H1 (cell line): ENCODE measurements around the gene FRRS1. TPM values are rescaled to one million over a fixed set of nuclear protein-coding genes. Genes with fewer than 3 reads are reported as not detected.

ENCODE experiments used
- CTCF ChIA-PET: fragments of 300-600 bp; sonication (Branson Sonifier 250); formaldehyde crosslinking; loops from one replicate; lab custom pipeline; 2021; ENCODE audit not compliant: partially characterized antibody; lab: Charles Lee
- POLR2A ChIA-PET: fragments of 300-600 bp; sonication (Branson Sonifier 250); formaldehyde crosslinking; loops from one replicate; lab custom pipeline; 2021; ENCODE audit warnings: inconsistent platforms; ENCODE audit not compliant: partially characterized antibody; lab: Charles Lee
- DNase-seq, 2 experiments: peaks; one replicate each; pipeline versions ENCODE4 v3.0.0 to v3.0.0-alpha.2; 2010 to 2022; ENCODE audit warnings: low spot score in 2 of 2, low read depth in 1 of 2, mixed read lengths in 1 of 2
- FAIRE-seq: peaks from 2 replicates; lab custom pipeline; 2011; peaks lifted over from hg19 to GRCh38; lab: Jason Lieb, UNC
- H2AFZ ChIP-seq: 2 replicates; pipeline ENCODE4 v1.8.1; 2012; ENCODE audit warnings: low read length, inconsistent platforms
- H2AK5ac ChIP-seq: 2 replicates; pipeline ENCODE4 v1.6.1; 2013; ENCODE audit warnings: low read depth, low read length
- H2BK120ac ChIP-seq: replicated peaks from 2 replicates; pipeline ENCODE3; 2013; ENCODE audit warnings: low read depth, low read length, inconsistent platforms
- H2BK12ac ChIP-seq: 2 replicates; pipeline ENCODE4 v1.6.1; 2013; ENCODE audit warnings: low read depth, low read length
- H2BK15ac ChIP-seq: 2 replicates; pipeline ENCODE4 v1.6.1; 2013; ENCODE audit warnings: low read length
- H2BK20ac ChIP-seq: 2 replicates; pipeline ENCODE4 v1.6.1; 2013; ENCODE audit warnings: low read length
- H2BK5ac ChIP-seq: 2 replicates; pipeline ENCODE4 v1.6.1; 2013; ENCODE audit warnings: low read depth, low read length
- H3K14ac ChIP-seq: 2 replicates; pipeline ENCODE4 v1.6.1; 2013; ENCODE audit warnings: inconsistent platforms; ENCODE audit not compliant: insufficient read length
- H3K18ac ChIP-seq: 2 replicates; pipeline ENCODE4 v1.6.1; 2013; ENCODE audit warnings: low read length; ENCODE audit errors: extremely low read depth
- H3K23ac ChIP-seq: 2 replicates; pipeline ENCODE4 v1.6.1; 2013; ENCODE audit warnings: inconsistent platforms; ENCODE audit not compliant: insufficient read length
- H3K23me2 ChIP-seq: 2 replicates; pipeline ENCODE4 v1.6.1; 2013; ENCODE audit warnings: low read depth, low read length
- H3K27ac ChIP-seq: 2 replicates; pipeline ENCODE4 v1.6.1; 2011; ENCODE audit warnings: low read depth, low read length, inconsistent platforms
- H3K27me3 ChIP-seq, 4 experiments: replicated peaks in 1 of 4; 1 replicate in 1 of 4; 2 replicates in 3 of 4; pipeline versions ENCODE4 v1.6.1 to v1.8.1; 2011 to 2013; ENCODE audit warnings: low read length in 3 of 4, mild to moderate bottlenecking in 3 of 4, inconsistent platforms in 2 of 4, mixed read lengths in 2 of 4, moderate library complexity in 1 of 4; ENCODE audit not compliant: control insufficient read depth in 3 of 4, insufficient read depth in 3 of 4; ENCODE audit errors: extremely low read depth in 1 of 4
- H3K36me3 ChIP-seq, 4 experiments: 2 replicates each; pipeline versions ENCODE4 v1.6.1 to v1.8.1; 2011 to 2013; ENCODE audit warnings: mild to moderate bottlenecking in 4 of 4, low read length in 3 of 4, moderate library complexity in 2 of 4, control low read depth in 1 of 4, inconsistent platforms in 1 of 4; ENCODE audit not compliant: insufficient read depth in 4 of 4, control insufficient read depth in 2 of 4
- H3K4ac ChIP-seq: replicated peaks from 2 replicates; pipeline ENCODE3; 2013; ENCODE audit warnings: low read length, low read depth, mixed read lengths, inconsistent platforms; ENCODE audit not compliant: insufficient read length
- H3K4me1 ChIP-seq, 4 experiments: replicated peaks in 1 of 4; 1 replicate in 1 of 4; 2 replicates in 3 of 4; pipeline versions ENCODE4 v1.6.1 to v1.8.1; 2011 to 2013; ENCODE audit warnings: low read length in 3 of 4, inconsistent platforms in 2 of 4, mixed read lengths in 1 of 4; ENCODE audit not compliant: insufficient read depth in 4 of 4, control insufficient read depth in 3 of 4
- H3K4me2 ChIP-seq, 2 experiments: 2 replicates each; pipeline versions ENCODE4 v1.6.1 to v1.8.1; 2011 to 2013; ENCODE audit warnings: low read depth in 2 of 2, low read length in 2 of 2, control low read depth in 1 of 2, inconsistent platforms in 1 of 2, mild to moderate bottlenecking in 1 of 2; ENCODE audit not compliant: insufficient read depth in 1 of 2
- H3K4me3 ChIP-seq, 4 experiments: fragments of 200-600, 300-600 bp in 1 of 4; sonication (generic), shearing (Covaris generic), sonication (Bioruptor Twin) in 1 of 4; 2 replicates each; pipeline versions ENCODE4 v1.5.1 to v1.8.1; 2011 to 2016; ENCODE audit warnings: low read length in 4 of 4, low read depth in 3 of 4, control low read depth in 2 of 4, inconsistent platforms in 2 of 4, mild to moderate bottlenecking in 2 of 4, mixed read lengths in 1 of 4, moderate library complexity in 1 of 4; ENCODE audit not compliant: insufficient read depth in 2 of 4; ENCODE audit errors: extremely low read depth in 1 of 4
- H3K56ac ChIP-seq: replicated peaks from 2 replicates; pipeline ENCODE3; 2013; ENCODE audit warnings: low read depth, mild to moderate bottlenecking, mixed read lengths, low read length, inconsistent platforms; ENCODE audit not compliant: insufficient read length
- H3K79me1 ChIP-seq: 2 replicates; pipeline ENCODE4 v1.6.1; 2013; ENCODE audit warnings: low read depth, low read length, control low read depth
- H3K79me2 ChIP-seq, 2 experiments: 2 replicates each; pipeline versions ENCODE4 v1.6.1 to v1.8.1; 2012 to 2013; ENCODE audit warnings: low read length in 2 of 2, mild to moderate bottlenecking in 2 of 2, inconsistent platforms in 1 of 2; ENCODE audit not compliant: insufficient read depth in 2 of 2, control insufficient read depth in 1 of 2
- H3K9ac ChIP-seq, 4 experiments: replicated peaks in 1 of 4; 1 replicate in 1 of 4; 2 replicates in 3 of 4; pipeline versions ENCODE4 v1.6.1 to v1.8.1; 2011 to 2013; ENCODE audit warnings: low read depth in 3 of 4, low read length in 3 of 4, control low read depth in 2 of 4, mild to moderate bottlenecking in 2 of 4, moderate library complexity in 2 of 4, inconsistent platforms in 1 of 4; ENCODE audit errors: extremely low read depth in 1 of 4
- H3K9me3 ChIP-seq, 2 experiments: 2 replicates each; pipeline versions ENCODE4 v1.6.1 to v1.8.1; 2012 to 2013; ENCODE audit warnings: mild to moderate bottlenecking in 2 of 2, moderate library complexity in 2 of 2, control low read depth in 1 of 2, inconsistent platforms in 1 of 2, low read depth in 1 of 2, low read length in 1 of 2, mixed read lengths in 1 of 2; ENCODE audit not compliant: insufficient read depth in 2 of 2
- H4K20me1 ChIP-seq, 2 experiments: replicated peaks in 1 of 2; 2 replicates each; pipeline versions ENCODE3 to v1.8.1; 2011 to 2013; ENCODE audit warnings: inconsistent platforms in 2 of 2, low read length in 2 of 2, mild to moderate bottlenecking in 1 of 2; ENCODE audit not compliant: insufficient read depth in 2 of 2, control insufficient read depth in 1 of 2
- H4K5ac ChIP-seq: 2 replicates; pipeline ENCODE4 v1.6.1; 2013; ENCODE audit warnings: low read length, low read depth, mixed read lengths, inconsistent platforms; ENCODE audit not compliant: insufficient read length
- H4K8ac ChIP-seq: 2 replicates; pipeline ENCODE4 v1.8.0; 2013; ENCODE audit warnings: mild to moderate bottlenecking, moderate library complexity, low read length, inconsistent platforms; ENCODE audit not compliant: insufficient read depth; ENCODE audit errors: extremely low read depth
- H4K91ac ChIP-seq: replicated peaks from 2 replicates; pipeline ENCODE3; 2013; ENCODE audit warnings: low read length, mixed read lengths, inconsistent platforms; ENCODE audit not compliant: insufficient read length
- CEBPB ChIP-seq: IDR thresholded peaks from 2 replicates; pipeline ENCODE4 v1.6.1; 2012; ENCODE audit warnings: low read depth, low read length
- CHD2 ChIP-seq: IDR thresholded peaks from 2 replicates; pipeline ENCODE4 v1.6.1; 2012; ENCODE audit warnings: low read length, improper control_type of control experiment
- EZH2 ChIP-seq: fragments of 200-600 bp; sonication (generic); IDR thresholded peaks from 2 replicates; pipeline ENCODE4 v1.7.1; 2012; ENCODE audit warnings: low read depth, mild to moderate bottlenecking, moderate library complexity, low read length, inconsistent platforms; ENCODE audit not compliant: severe bottlenecking
- FOSL1 ChIP-seq: IDR thresholded peaks from 2 replicates; pipeline ENCODE4 v1.6.1; 2011; ENCODE audit warnings: mild to moderate bottlenecking, low read depth, low read length, moderate library complexity; ENCODE audit not compliant: insufficient read depth
- RAD21 ChIP-seq, 2 experiments: IDR thresholded peaks in 1 of 2; conservative IDR thresholded peaks in 1 of 2; 2 replicates each; pipeline ENCODE4 v1.6.1; 2011; ENCODE audit warnings: low read depth in 2 of 2, low read length in 2 of 2, improper control_type of control experiment in 1 of 2, inconsistent platforms in 1 of 2, mild to moderate bottlenecking in 1 of 2, moderate library complexity in 1 of 2
- SIX5 ChIP-seq: IDR thresholded peaks from 2 replicates; pipeline ENCODE4 v1.6.1; 2011; ENCODE audit warnings: mild to moderate bottlenecking, low read depth, low read length
- SP1 ChIP-seq: IDR thresholded peaks from 2 replicates; pipeline ENCODE4 v1.6.1; 2011; ENCODE audit warnings: low read depth, low read length
- SP4 ChIP-seq: IDR thresholded peaks from 2 replicates; pipeline ENCODE4 v1.6.1; 2012; ENCODE audit warnings: low read length, inconsistent platforms
- WGBS, 2 experiments: shearing (Covaris generic) in 1 of 2; methylation state at CpG; one replicate each; pipeline versions ENCODE4 v1.1.6 to v1.1.7; 2013 to 2015; ENCODE audit warnings: low lambda C conversion rate in 2 of 2, mixed read lengths in 2 of 2, inconsistent platforms in 1 of 2, low coverage in 1 of 2, missing lambda C conversion rate in 1 of 2; ENCODE audit not compliant: insufficient replicate concordance in 2 of 2, insufficient coverage in 1 of 2, insufficient read length in 1 of 2; ENCODE audit errors: extremely low coverage in 1 of 2, missing lambda C conversion rate in 1 of 2; 5-methylcytosine and 5-hydroxymethylcytosine counted together
- polyA plus RNA-seq, 7 experiments: library from polyadenylated mRNA; depleted of rRNA in 3 of 7; stranded (reverse) in 5 of 7; unstranded in 2 of 7; fragments of >200 nt in 5 of 7; fragments of 200-250 nt in 2 of 7; gene quantifications; 1 replicate in 5 of 7; 2 replicates in 1 of 7; 4 replicates in 1 of 7; pipeline versions ENCODE4 v1.2.1 to v1.2.3, GENCODE V29; 2011 to 2013; ENCODE audit warnings: missing spikeins in 2 of 7, mixed read lengths in 2 of 7
- total RNA-seq: library from RNA; stranded (reverse); fragmentation: NEBNext Ultra II Directional; extraction: Animal tissue kit (Norgen Biotek cat#: 25700); gene quantifications from 2 replicates; pipeline ENCODE4 v1.2.1, GENCODE V29; 2021
- TF ChIP-seq, protein P1 (sequence below), 3 experiments: IDR thresholded peaks; 1 replicate in 2 of 3; 2 replicates in 1 of 3; pipeline versions ENCODE4 v1.5.1 to v1.6.1; 2011; ENCODE audit warnings: low read length in 3 of 3, mild to moderate bottlenecking in 3 of 3, inconsistent platforms in 2 of 3, low read depth in 1 of 3, moderate library complexity in 1 of 3; ENCODE audit not compliant: insufficient read depth in 1 of 3; ENCODE audit errors: control extremely low read depth in 1 of 3

The FRRS1 gene
- total and polyA plus RNA-seq, 2 of the 8 experiments (the other 6 are each of a cell fraction or from before 2014, with no cell fraction given), result 3.5 to 6.5 TPM

DNA sequence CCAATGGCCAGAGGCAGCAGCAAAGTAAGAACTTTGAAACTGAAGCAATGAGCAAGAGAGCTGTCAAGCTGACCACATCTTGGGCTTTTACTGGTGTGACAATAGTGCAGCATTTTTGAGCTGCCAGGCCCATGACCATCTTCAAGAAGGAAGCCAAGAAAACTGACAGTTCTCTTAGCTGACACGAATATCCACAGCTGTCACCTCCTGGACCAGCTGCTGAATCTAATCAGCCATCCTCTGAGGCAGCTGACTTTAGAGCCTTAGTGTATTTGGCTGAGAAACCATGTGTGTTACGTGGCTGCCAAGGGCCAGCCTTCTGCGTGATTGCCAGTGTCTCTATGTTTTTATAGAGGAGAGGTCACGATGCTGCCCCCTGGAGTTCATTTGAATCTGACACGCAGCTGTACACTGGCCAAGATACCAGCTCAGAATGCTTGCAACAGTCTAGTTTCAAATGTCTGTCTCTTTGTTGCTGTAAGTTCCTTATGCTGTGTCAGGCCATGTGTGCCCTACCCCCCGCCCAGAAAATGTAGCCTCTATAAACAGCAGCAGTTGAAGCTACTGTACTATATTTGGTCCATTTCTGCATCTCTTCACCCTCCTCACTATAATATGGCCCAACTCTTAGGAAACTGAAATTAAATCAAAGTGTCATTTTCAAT lies 80.8 kb downstream of the FRRS1 start:
- Histone ChIP-seq H3K79me1 (no peaks in the 10 kb centered on the region), H4K8ac (no peak overlapping the region), H2AK5ac (no peak overlapping the region), H2BK5ac (no peak overlapping the region), H4K91ac (no peak overlapping the region), H3K14ac (no peak overlapping the region), H2BK20ac (no peak overlapping the region), H3K4me1 (no peaks in the 10 kb centered on the region), H3K4ac (no peak overlapping the region), H2AFZ (peak overlapping the region; percentile 65), H3K9me3 (no peaks in the 10 kb centered on the region), H2BK120ac (no peak overlapping the region), H3K27ac (no peak overlapping the region), H3K27me3 (no peaks in the 10 kb centered on the region), H3K18ac (no peak overlapping the region), H3K56ac (no peak overlapping the region), H2BK12ac (no peak overlapping the region), H3K36me3 (no peaks in the 10 kb centered on the region), H3K4me2 (no peak overlapping the region), H3K23me2 (no peaks in the 10 kb centered on the region), H4K20me1 (no peaks in the 10 kb centered on the region), H2BK15ac (no peak overlapping the region), H3K23ac (no peak overlapping the region), H3K79me2 (no peaks in the 10 kb centered on the region), H4K5ac (no peak overlapping the region), H3K9ac (no peak overlapping the region), H3K4me3 (no peak overlapping the region)
- peak; percentile 13 to 68 for DNase-seq
- 42% methylated on average over 6 of the region's 6 CpGs; no CpG with 5 or more reads in 1 of the 2 experiments for WGBS, 2 experiments
- ChIA-PET CTCF (interaction anchor here (0.5 to 3.4 kb wide), 28 partner anchors 8 to 892 kb away, joined by 3 to 24 read pairs (median 4); partner anchors contain the start of gene PALMD), POLR2A (no interaction called here)
- FAIRE-seq, result peak; percentile 24
- TF ChIP-seq SP1 (no peak), FOSL1 (no peak), SP4 (no peak), EZH2 (no peak), SIX5 (no peak), RAD21 (IDR thresholded peaks at IDR 0.05 in 1 of 2, conservative IDR thresholded peaks at IDR 0.05 in 1 of 2; ENCODE audit: low read depth in 2 of 2, low read length in 2 of 2) (peak; percentile 65 to 74), CEBPB (no peak), CHD2 (no peak)
- TF ChIP-seq, protein P1, sequence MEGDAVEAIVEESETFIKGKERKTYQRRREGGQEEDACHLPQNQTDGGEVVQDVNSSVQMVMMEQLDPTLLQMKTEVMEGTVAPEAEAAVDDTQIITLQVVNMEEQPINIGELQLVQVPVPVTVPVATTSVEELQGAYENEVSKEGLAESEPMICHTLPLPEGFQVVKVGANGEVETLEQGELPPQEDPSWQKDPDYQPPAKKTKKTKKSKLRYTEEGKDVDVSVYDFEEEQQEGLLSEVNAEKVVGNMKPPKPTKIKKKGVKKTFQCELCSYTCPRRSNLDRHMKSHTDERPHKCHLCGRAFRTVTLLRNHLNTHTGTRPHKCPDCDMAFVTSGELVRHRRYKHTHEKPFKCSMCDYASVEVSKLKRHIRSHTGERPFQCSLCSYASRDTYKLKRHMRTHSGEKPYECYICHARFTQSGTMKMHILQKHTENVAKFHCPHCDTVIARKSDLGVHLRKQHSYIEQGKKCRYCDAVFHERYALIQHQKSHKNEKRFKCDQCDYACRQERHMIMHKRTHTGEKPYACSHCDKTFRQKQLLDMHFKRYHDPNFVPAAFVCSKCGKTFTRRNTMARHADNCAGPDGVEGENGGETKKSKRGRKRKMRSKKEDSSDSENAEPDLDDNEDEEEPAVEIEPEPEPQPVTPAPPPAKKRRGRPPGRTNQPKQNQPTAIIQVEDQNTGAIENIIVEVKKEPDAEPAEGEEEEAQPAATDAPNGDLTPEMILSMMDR (IDR thresholded peaks at IDR 0.05; ENCODE audit: control extremely low read depth in 1 of 3, insufficient read depth in 1 of 3, low read depth in 1 of 3, low read length in 3 of 3), result peak; percentile 44 to 77 (median 48)
